ENCODE data around the gene TBC1D17.

- TF ChIP-seq, protein P1, sequence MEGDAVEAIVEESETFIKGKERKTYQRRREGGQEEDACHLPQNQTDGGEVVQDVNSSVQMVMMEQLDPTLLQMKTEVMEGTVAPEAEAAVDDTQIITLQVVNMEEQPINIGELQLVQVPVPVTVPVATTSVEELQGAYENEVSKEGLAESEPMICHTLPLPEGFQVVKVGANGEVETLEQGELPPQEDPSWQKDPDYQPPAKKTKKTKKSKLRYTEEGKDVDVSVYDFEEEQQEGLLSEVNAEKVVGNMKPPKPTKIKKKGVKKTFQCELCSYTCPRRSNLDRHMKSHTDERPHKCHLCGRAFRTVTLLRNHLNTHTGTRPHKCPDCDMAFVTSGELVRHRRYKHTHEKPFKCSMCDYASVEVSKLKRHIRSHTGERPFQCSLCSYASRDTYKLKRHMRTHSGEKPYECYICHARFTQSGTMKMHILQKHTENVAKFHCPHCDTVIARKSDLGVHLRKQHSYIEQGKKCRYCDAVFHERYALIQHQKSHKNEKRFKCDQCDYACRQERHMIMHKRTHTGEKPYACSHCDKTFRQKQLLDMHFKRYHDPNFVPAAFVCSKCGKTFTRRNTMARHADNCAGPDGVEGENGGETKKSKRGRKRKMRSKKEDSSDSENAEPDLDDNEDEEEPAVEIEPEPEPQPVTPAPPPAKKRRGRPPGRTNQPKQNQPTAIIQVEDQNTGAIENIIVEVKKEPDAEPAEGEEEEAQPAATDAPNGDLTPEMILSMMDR (conservative IDR thresholded peaks at IDR 0.05; ENCODE audit: low read length) = no peak
- TF ChIP-seq EZH2phosphoT487 (IDR thresholded peaks at IDR 0.05; ENCODE audit: borderline replicate concordance) = no peak
These were observed 31.1 kb upstream of the TBC1D17 start for GRCh38 chr19:49846408-49846807.

Data from Loucy (cell line).